ENCODE measurements around the gene MCTP1. TPM values are rescaled to one million over a fixed set of nuclear protein-coding genes. Genes with fewer than 3 reads are reported as not detected.

Gene MCTP1
- total RNA-seq, 2 experiments from 2014 or later: not detected

DNA sequence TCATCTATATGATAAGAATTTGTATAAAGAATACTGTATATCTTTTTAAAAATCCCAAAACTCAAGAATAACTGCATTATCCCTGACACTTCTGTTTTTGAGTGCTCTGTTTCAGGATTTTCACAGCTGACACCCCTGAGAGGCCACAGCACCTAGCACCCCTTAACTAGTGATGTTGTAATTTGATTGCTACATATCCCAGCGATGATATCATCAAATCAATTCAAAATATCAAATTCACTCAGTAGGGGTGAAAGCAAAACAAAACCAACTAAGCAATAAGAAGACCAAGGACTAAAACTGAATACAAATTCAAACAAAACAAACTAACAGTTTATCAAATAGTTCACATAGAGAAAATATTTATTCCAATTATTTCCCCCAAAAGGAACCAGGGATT, 184.3 kb downstream of the MCTP1 start:
- Histone ChIP-seq H3K36me3 (ENCODE audit: insufficient read depth, low read length) (no peaks in the 10 kb centered on the region), H3K79me2 (ENCODE audit: insufficient read depth, low read depth, low read length) (no peaks in the 10 kb centered on the region), H4K20me1 (ENCODE audit: insufficient read depth, low read length) (no peaks in the 10 kb centered on the region), H3K4me2 (ENCODE audit: low read length) (no peak overlapping the region), H2AFZ (ENCODE audit: low read length) (no peak overlapping the region), H3K9me2 (ENCODE audit: insufficient read depth, low read length) (no peaks in the 10 kb centered on the region), H3K27ac (ENCODE audit: low read depth, low read length, poor library complexity, severe bottlenecking) (no peak overlapping the region), H3K4me3 (ENCODE audit: low read depth, low read length, poor library complexity, severe bottlenecking) (no peak overlapping the region), H3K9me3 (ENCODE audit: low read length) (no peaks in the 10 kb centered on the region), H3K4me1 (ENCODE audit: insufficient read depth, low read length, poor library complexity, severe bottlenecking) (no peaks in the 10 kb centered on the region)
- no peak for DNase-seq (ENCODE audit: low spot score)
- intact Hi-C loops (cut with micrococcal nuclease; ENCODE audit: unreplicated experiment): no loop called here
- BruUV-seq (replicated peaks): no TSS peak
- TF ChIP-seq, protein P1, sequence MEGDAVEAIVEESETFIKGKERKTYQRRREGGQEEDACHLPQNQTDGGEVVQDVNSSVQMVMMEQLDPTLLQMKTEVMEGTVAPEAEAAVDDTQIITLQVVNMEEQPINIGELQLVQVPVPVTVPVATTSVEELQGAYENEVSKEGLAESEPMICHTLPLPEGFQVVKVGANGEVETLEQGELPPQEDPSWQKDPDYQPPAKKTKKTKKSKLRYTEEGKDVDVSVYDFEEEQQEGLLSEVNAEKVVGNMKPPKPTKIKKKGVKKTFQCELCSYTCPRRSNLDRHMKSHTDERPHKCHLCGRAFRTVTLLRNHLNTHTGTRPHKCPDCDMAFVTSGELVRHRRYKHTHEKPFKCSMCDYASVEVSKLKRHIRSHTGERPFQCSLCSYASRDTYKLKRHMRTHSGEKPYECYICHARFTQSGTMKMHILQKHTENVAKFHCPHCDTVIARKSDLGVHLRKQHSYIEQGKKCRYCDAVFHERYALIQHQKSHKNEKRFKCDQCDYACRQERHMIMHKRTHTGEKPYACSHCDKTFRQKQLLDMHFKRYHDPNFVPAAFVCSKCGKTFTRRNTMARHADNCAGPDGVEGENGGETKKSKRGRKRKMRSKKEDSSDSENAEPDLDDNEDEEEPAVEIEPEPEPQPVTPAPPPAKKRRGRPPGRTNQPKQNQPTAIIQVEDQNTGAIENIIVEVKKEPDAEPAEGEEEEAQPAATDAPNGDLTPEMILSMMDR (conservative IDR thresholded peaks at IDR 0.05; ENCODE audit: low read length): no peak
- no peak for TF ChIP-seq EZH2phosphoT487 (IDR thresholded peaks at IDR 0.05; ENCODE audit: borderline replicate concordance, low read depth, low read length)
- ChIA-PET CTCF (ENCODE audit: unreplicated experiment) (no interaction called here), POLR2A (no interaction called here)

DNA sequence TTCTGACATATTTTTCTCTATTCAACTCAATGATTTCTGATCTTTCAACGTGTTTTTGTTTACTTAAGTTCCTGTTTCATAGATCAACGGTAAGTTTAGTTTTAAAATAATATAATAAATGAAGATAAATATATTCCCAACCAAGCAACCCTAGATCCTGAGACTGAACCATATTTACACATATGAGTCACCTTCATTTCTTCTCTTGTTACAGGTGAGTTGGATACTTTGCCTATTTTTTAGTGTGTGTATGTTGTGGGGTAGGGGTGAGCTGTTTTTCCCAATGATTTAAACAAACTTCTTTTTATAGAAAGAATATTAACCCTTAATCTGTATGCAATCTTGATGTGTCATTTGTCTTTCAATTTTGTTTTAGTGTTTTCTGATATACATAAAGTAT, 186.9 kb downstream of the MCTP1 start:
- no peaks in the 10 kb centered on the region for H3K9me3 ChIP-seq (ENCODE audit: low read length)
- POLR2A ChIA-PET: interaction anchor here (0.6 to 1.0 kb wide), 2 partner anchors 10 to 26 kb away, joined by 3 to 4 read pairs; no protein-coding TSS in a partner anchor
- no peaks in the 10 kb centered on the region for H3K36me3 ChIP-seq (ENCODE audit: insufficient read depth, low read length)
- intact Hi-C loops (cut with micrococcal nuclease; ENCODE audit: unreplicated experiment): no loop called here
- H2AFZ ChIP-seq (ENCODE audit: low read length): no peak overlapping the region
- H4K20me1 ChIP-seq (ENCODE audit: insufficient read depth, low read length): no peaks in the 10 kb centered on the region
- DNase-seq (ENCODE audit: low spot score): no peak
- H3K4me2 ChIP-seq (ENCODE audit: low read length): no peak overlapping the region
- BruUV-seq (replicated peaks): no TSS peak
- H3K4me1 ChIP-seq (ENCODE audit: insufficient read depth, low read length, poor library complexity, severe bottlenecking): no peaks in the 10 kb centered on the region
- H3K79me2 ChIP-seq (ENCODE audit: insufficient read depth, low read depth, low read length): no peaks in the 10 kb centered on the region
- H3K9me2 ChIP-seq (ENCODE audit: insufficient read depth, low read length): no peaks in the 10 kb centered on the region
- H3K4me3 ChIP-seq (ENCODE audit: low read depth, low read length, poor library complexity, severe bottlenecking): no peak overlapping the region
- TF ChIP-seq EZH2phosphoT487 (IDR thresholded peaks at IDR 0.05; ENCODE audit: borderline replicate concordance, low read depth, low read length): no peak
- TF ChIP-seq, protein P1 (conservative IDR thresholded peaks at IDR 0.05; ENCODE audit: low read length): no peak
- CTCF ChIA-PET (ENCODE audit: unreplicated experiment): no interaction called here
- H3K27ac ChIP-seq (ENCODE audit: low read depth, low read length, poor library complexity, severe bottlenecking): no peak overlapping the region

DNA sequence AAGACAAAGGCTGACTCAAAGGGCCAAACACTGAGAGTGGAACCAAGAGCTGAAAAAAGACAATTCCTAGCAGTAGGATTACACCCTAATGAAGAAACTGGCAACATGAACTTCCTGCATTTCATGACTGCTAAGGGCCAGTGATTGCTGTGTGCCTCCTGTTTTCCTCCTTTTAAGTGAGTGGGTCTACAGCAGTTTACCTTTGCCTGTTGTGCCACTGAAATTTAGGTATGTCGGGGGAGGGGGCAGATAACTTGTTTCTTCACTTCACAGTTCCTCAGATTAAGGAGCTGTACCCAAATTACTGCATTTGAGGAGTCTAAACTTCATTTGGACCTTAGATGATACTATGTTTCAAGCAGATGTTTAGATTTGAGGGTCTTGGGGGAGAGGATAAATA, 191.7 kb downstream of the MCTP1 start:
- Histone ChIP-seq H3K4me1 (ENCODE audit: insufficient read depth, low read length, poor library complexity, severe bottlenecking) (no peaks in the 10 kb centered on the region), H3K4me3 (ENCODE audit: low read depth, low read length, poor library complexity, severe bottlenecking) (no peak overlapping the region), H2AFZ (ENCODE audit: low read length) (no peak overlapping the region), H3K4me2 (ENCODE audit: low read length) (no peak overlapping the region), H3K27ac (ENCODE audit: low read depth, low read length, poor library complexity, severe bottlenecking) (no peak overlapping the region), H4K20me1 (ENCODE audit: insufficient read depth, low read length) (no peaks in the 10 kb centered on the region), H3K79me2 (ENCODE audit: insufficient read depth, low read depth, low read length) (no peaks in the 10 kb centered on the region), H3K9me3 (ENCODE audit: low read length) (no peaks in the 10 kb centered on the region), H3K9me2 (ENCODE audit: insufficient read depth, low read length) (no peaks in the 10 kb centered on the region), H3K36me3 (ENCODE audit: insufficient read depth, low read length) (no peaks in the 10 kb centered on the region)
- no peak for DNase-seq (ENCODE audit: low spot score)
- intact Hi-C loops (cut with micrococcal nuclease; ENCODE audit: unreplicated experiment): no loop called here
- POLR2A ChIA-PET: no interaction called here
- no TSS peak for BruUV-seq (replicated peaks)
- no peak for TF ChIP-seq EZH2phosphoT487 (IDR thresholded peaks at IDR 0.05; ENCODE audit: borderline replicate concordance, low read depth, low read length)
- TF ChIP-seq, protein P1 (conservative IDR thresholded peaks at IDR 0.05; ENCODE audit: low read length): no peak
- CTCF ChIA-PET (ENCODE audit: unreplicated experiment): no interaction called here
